OCI-LY7 (cell line): ENCODE results near the gene RASD1.

Experiments used
- CTCF ChIP-seq: fragments of 200-600 bp; sonication (generic); conservative IDR thresholded peaks from 2 replicates; pipeline ENCODE4 v1.5.1; 2014; ENCODE audit warnings: mild to moderate bottlenecking, antibody characterized with exemption, low read length, moderate library complexity, mixed read lengths
- EZH2phosphoT487 ChIP-seq: fragments of 200-600 bp; sonication (generic); IDR thresholded peaks from 2 replicates; pipeline ENCODE4 v1.6.1; 2018; ENCODE audit warnings: low read depth, borderline replicate concordance, mild to moderate bottlenecking, mixed run types, antibody characterized with exemption, low read length, moderate library complexity, mixed read lengths

GRCh38 chr17:17484451-17484899 lies 11.7 kb downstream of the RASD1 start:
- TF ChIP-seq CTCF = no peak
- no peak for TF ChIP-seq EZH2phosphoT487
